Mesothelial cell of epicardium (in vitro differentiated cells): ENCODE measurements around the gene EFCAB8. TPM values are rescaled to one million over a fixed set of nuclear protein-coding genes. Genes with fewer than 3 reads are reported as not detected.

ENCODE experiments used
- DNase-seq, 2 experiments: peaks; one replicate each; pipeline ENCODE4 v3.0.0; 2021; ENCODE audit warnings: low spot score in 2 of 2; ENCODE audit not compliant: unreplicated experiment in 2 of 2
- H3K27ac Mint-ChIP-seq: 2 replicates; pipeline ENCODE4 v1.8.0; 2021; ENCODE audit warnings: mixed read lengths
- H3K27me3 Mint-ChIP-seq: 2 replicates; pipeline ENCODE4 v1.8.0; 2021; ENCODE audit warnings: low read depth, mixed read lengths
- H3K36me3 Mint-ChIP-seq: 2 replicates; pipeline ENCODE4 v1.8.0; 2021; ENCODE audit warnings: mixed read lengths
- H3K4me1 Mint-ChIP-seq: 2 replicates; pipeline ENCODE4 v1.8.0; 2021; ENCODE audit warnings: mixed read lengths
- H3K4me3 Mint-ChIP-seq: 2 replicates; pipeline ENCODE4 v1.8.0; 2021; ENCODE audit warnings: mild to moderate bottlenecking, moderate library complexity, mixed read lengths
- H3K9me3 Mint-ChIP-seq: 2 replicates; pipeline ENCODE4 v1.8.0; 2021; ENCODE audit warnings: mixed read lengths
- total RNA-seq: library from RNA; stranded (reverse); gene quantifications from 3 replicates; pipeline ENCODE4 v1.2.1, GENCODE V29; 2021
- TF ChIP-seq, protein P1 (sequence below): fragments of 200-600 bp; sonication (generic); IDR thresholded peaks from one replicate; pipeline ENCODE4 v1.5.0; 2021; ENCODE audit warnings: antibody characterized with exemption; ENCODE audit not compliant: unreplicated experiment

Gene EFCAB8
- total RNA-seq, 1 donor from 2014 or later, result 0.47 TPM

DNA sequence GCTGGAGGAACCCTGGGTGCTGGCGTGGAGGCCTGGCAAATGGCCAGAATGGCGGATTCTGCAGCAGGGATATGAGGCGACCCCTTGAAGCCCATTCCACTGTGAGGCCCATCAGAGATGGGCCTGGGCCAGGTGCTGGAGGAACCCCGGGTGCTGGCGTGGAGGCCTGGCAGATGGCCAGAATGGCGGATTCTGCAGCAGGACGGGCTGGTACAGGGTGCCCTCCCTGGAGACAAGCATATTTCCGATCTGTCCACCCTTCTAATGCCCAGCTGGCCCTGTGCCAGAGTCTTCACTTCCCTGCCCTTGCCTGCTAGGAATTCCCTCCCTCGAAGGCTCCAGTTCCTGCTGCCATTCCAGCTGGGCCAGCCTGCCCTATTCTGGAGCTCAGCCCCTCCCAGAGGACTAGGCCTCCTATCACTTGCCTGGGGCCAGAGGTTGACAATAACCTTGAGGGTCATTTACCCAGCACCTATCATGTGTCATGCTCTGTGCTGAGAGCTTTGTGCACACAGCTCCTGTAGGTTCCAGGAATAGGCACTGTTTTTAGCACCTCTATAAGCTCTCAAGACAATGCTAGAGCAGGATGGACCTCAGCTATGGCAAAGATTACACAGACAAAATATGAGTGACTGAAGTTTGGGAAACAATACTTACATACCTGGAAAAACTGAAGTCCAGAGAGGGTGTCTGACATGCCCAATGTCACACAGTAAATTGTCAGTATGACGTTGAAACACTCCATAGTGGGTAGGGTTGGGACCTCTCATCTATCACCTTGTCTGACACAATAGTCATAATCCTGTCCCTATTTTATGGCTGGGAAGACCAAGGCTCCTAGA is 124.1 kb downstream of the EFCAB8 start:
- Mint-ChIP-seq H3K4me1 (peaks cover 4% of the 10 kb centered on the region), H3K27me3 (no peaks in the 10 kb centered on the region), H3K9me3 (peaks cover 4% of the 10 kb centered on the region), H3K36me3 (no peaks in the 10 kb centered on the region), H3K4me3 (no peak overlapping the region), H3K27ac (peak overlapping the region; percentile 12)
- TF ChIP-seq, protein P1, sequence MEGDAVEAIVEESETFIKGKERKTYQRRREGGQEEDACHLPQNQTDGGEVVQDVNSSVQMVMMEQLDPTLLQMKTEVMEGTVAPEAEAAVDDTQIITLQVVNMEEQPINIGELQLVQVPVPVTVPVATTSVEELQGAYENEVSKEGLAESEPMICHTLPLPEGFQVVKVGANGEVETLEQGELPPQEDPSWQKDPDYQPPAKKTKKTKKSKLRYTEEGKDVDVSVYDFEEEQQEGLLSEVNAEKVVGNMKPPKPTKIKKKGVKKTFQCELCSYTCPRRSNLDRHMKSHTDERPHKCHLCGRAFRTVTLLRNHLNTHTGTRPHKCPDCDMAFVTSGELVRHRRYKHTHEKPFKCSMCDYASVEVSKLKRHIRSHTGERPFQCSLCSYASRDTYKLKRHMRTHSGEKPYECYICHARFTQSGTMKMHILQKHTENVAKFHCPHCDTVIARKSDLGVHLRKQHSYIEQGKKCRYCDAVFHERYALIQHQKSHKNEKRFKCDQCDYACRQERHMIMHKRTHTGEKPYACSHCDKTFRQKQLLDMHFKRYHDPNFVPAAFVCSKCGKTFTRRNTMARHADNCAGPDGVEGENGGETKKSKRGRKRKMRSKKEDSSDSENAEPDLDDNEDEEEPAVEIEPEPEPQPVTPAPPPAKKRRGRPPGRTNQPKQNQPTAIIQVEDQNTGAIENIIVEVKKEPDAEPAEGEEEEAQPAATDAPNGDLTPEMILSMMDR, result no peak
- DNase-seq, result no peak

DNA sequence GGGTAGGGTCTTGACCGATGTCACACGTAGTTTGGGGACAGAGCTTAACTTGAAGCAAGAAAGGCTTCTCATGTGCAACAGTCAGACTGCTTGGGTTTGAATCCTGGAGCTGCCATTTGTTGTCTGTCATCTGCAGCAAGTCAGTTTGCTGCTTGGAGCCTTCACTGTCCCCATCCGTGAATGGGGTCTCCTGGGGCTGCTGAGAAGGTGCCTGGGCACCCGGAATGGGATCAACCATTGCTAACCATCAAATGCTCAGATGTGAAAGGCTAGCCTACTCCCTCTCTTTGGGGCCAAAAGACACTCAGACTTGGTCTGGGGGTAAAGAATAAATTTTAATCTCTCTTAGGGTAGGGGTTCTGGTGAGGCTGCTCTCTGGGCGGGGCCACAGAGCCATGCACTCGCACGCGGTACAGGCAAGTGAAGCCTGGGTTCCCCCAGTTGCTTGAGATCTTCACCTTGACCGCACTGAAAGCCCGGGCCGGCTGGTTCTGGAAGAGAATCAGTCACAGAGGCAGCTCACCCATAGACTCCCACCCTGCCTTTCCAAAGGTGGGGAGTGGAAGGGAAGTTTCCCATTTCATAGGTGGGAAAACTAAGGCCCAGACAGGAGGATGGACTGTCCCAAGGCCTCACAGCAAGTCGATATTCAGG is 124.9 kb downstream of the EFCAB8 start:
- DNase-seq, result no peak
- TF ChIP-seq, protein P1, result no peak
- H3K4me3 Mint-ChIP-seq, result no peak overlapping the region
- no peaks in the 10 kb centered on the region for H3K36me3 Mint-ChIP-seq
- no peak overlapping the region for H3K27ac Mint-ChIP-seq
- peaks cover 4% of the 10 kb centered on the region for H3K9me3 Mint-ChIP-seq
- H3K27me3 Mint-ChIP-seq, result no peaks in the 10 kb centered on the region
- H3K4me1 Mint-ChIP-seq, result peaks cover 4% of the 10 kb centered on the region

GRCh38 chr20:32984196-32984595 is 125.5 kb downstream of the EFCAB8 start:
- peaks cover 4% of the 10 kb centered on the region for H3K9me3 Mint-ChIP-seq
- TF ChIP-seq, protein P1, result no peak
- H3K4me3 Mint-ChIP-seq, result no peak overlapping the region
- no peak for DNase-seq
- H3K27me3 Mint-ChIP-seq, result no peaks in the 10 kb centered on the region
- no peaks in the 10 kb centered on the region for H3K36me3 Mint-ChIP-seq
- peaks cover 4% of the 10 kb centered on the region for H3K4me1 Mint-ChIP-seq
- H3K27ac Mint-ChIP-seq, result no peak overlapping the region

DNA sequence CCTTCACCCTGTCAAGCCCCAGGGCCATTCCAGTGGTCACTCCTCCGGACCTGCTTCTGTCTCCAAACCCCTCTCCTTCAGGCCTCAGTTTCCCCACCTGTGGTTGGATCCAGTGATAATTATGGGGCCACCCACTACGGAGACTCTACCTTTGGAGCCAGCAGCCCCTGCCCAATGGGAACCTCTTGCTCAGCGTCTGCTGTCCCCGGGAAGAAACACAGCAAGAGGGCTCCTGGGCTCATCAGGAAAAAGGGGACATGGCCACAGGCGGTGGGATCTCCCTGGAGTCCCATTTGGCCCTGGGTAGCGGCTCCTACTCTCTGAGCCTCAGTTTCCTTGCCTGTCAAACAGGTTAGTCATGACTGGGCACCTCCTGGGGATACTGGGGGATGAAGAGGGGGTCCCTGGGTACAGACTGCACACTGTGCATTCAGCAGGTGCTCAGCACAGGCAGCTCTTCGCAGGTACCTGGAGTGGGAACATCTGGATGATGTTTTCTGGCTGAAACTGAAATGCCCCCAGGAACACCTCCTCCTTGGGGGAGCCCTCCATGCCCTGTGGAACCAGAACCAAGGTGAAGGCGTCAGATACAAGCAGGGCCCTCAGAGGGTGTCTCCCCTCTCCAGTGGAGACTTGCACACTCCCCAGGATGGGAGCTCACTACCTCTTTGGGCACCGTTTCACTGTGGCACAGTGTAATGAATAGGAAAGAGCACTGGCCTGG is 126.1 kb downstream of the EFCAB8 start:
- H3K36me3 Mint-ChIP-seq, result no peaks in the 10 kb centered on the region
- H3K4me3 Mint-ChIP-seq, result no peak overlapping the region
- TF ChIP-seq, protein P1, result no peak
- no peak for DNase-seq
- H3K27me3 Mint-ChIP-seq, result no peaks in the 10 kb centered on the region
- H3K27ac Mint-ChIP-seq, result no peak overlapping the region
- H3K4me1 Mint-ChIP-seq, result peaks cover 4% of the 10 kb centered on the region
- H3K9me3 Mint-ChIP-seq, result peaks cover 4% of the 10 kb centered on the region

- TF ChIP-seq, protein P1, result no peak
- Mint-ChIP-seq H3K4me3 (no peak overlapping the region), H3K27ac (no peak overlapping the region), H3K4me1 (peaks cover 4% of the 10 kb centered on the region), H3K36me3 (no peaks in the 10 kb centered on the region), H3K9me3 (peaks cover 4% of the 10 kb centered on the region), H3K27me3 (no peaks in the 10 kb centered on the region)
- DNase-seq, result no peak
Observed at GRCh38 chr20:32985596-32985995, 126.9 kb downstream of the EFCAB8 start.
